NCI-H2107 treated with DMSO at 0.1 percent for 48 hours (cell line): ENCODE measurements around the gene COL23A1.

Experiments used
- DNase-seq: peaks from one replicate; lab custom pipeline; 2025; ENCODE audit not compliant: unreplicated experiment; lab: John Stamatoyannopoulos, UW

Gene COL23A1

DNA sequence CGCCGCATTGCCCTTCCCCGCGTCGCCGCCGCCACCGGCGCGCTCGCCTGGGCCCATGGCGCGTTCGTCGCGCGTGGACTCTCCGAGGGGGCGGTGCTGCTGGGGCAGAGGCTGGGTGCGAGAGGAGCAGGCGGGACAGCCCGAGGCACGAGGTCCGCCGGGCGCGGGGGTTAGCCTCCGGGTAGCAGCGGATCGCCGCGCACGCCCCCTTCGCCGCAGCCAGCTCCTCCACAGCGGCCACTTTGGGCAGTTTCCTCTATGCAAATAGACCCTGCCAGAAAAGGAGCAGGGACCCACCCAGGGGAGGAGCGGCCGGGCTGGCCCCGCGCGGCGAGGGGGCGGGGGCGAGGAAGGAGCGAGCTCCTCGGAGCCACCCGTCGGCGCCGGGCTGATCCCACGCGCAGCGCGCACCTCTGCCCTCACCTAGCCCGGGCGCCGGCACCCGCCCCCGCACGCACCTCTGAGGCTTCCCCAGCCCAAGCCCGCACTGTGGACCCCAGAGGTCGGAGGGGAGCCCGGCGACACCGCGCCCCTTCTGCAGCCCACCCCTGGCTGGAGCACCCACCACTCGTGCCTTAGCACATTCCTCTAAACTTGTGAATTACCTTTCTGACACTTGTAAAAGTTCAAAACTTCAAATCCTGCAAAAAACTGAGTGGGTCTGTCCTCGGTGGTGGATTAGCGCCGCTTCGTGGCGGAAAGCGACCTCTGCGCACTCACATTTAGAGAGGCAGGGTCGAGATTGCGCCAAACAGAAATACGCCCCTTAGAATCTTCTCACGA lies at the start of gene COL23A1:
Gene COL23A1 (minus strand): TSS at position 253 of the 783 bp plus-strand sequence.
- no peak for DNase-seq

DNA sequence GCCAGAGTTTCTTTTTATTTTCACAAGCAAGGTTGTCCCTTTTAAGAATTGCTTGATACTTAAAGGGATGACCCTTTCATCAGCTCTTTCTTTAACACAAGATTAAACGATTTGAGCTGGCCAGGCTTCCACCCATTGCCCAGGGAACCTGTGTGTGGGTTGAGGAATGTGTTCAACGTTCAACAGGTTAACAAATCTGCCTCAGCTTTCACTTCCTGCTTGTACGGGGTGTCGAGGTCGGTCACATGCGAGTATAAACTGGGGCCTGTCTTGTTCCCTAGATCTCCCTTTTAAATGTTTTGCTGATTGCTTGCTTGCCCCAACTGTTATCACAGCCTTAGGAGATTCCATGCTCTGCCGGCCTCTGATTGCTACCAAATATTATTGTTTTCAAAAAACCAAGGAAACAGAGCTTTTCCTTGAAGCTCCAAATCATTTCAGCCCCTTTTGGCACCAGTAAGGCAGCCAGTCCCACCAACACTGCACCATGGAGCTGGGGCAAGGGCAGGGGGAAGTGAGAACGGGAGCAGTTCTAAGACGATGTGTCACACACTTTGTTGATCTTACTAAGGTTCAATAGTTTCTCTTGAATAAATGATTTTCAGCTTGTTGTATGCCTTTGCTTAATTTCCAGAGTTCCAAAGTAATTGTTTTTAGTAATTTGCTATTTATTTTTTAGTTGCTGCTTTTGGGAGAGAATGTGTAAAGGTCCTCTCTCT lies 47.3 kb upstream of the COL23A1 start:
- DNase-seq = no peak

DNA sequence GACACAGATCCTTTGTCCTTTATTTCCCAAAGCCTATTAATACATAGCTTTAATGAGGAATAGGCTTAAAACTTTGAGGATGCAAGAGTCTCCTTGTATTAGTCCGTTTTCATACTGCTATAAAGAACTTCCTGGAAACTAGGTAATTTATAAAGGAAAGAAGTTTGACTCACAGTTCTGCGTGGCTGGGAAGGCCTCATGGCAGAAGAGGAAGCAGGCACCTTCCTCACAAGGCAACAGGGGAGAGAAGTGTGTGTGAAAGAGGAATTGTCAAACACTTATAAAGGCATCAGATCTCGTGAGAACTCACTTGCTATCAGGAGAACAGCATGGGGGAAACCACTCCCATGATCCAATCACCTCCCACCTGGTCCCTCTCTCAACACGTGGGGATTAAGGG lies 42.1 kb upstream of the COL23A1 start:
- no peak for DNase-seq

DNA sequence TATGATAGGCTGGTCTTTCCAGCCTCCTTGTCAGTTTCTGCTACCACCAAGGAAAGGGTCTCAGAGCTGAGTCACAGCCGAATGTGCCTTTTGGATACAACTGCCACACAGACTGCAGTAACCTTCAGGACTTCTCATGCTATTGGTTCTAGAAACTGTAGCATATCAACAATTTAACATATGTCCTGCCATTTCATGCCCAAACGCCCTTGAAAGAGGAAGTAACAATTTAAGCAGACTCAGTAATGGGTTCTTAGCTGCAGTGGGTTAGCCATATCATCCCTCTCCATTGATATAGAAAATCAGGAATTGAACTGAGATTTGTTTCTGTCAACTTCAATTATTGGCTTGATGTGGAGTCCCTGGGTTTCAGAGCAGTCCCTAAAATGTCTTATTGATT lies 40.8 kb upstream of the COL23A1 start:
- no peak for DNase-seq

DNA sequence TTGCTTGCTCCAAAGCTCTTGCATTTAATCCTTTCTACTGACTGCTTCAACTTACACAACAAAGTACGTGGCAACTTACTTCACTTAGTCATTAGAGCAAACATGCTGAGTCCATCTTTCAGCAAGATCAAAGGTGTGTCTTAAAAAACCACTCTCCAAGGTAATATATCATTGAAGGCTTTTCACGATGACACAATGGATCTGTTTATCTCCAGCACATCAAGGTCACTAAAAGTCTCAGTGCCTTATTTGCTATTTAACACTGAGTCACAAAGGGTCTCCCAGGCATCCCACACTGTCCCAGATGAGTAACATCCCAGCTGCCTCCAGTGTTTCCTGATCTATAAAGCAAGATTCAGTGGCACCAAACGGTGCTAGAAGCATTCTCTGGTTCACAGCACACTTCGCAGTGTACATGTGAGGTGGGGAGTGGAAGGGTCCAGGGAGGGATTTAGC lies 40.3 kb upstream of the COL23A1 start:
- no peak for DNase-seq

DNA sequence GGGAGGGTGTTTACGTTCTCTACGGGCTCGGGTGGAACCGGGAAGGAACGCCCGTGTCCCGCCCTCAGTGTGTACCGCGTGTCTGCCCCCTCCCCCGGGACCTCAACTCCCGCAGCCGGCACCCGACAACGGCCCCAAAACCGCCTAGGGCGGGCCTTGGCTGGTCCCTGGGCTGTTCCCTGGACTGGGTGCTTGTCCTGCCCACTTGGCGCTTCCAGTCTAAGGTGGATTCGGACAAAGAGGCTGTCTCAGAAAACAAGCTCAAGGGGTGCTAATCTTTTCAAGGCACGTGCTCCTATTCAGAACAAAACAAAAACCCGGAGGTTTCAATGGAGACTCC lies 37.0 kb upstream of the COL23A1 start:
- no peak for DNase-seq

DNA sequence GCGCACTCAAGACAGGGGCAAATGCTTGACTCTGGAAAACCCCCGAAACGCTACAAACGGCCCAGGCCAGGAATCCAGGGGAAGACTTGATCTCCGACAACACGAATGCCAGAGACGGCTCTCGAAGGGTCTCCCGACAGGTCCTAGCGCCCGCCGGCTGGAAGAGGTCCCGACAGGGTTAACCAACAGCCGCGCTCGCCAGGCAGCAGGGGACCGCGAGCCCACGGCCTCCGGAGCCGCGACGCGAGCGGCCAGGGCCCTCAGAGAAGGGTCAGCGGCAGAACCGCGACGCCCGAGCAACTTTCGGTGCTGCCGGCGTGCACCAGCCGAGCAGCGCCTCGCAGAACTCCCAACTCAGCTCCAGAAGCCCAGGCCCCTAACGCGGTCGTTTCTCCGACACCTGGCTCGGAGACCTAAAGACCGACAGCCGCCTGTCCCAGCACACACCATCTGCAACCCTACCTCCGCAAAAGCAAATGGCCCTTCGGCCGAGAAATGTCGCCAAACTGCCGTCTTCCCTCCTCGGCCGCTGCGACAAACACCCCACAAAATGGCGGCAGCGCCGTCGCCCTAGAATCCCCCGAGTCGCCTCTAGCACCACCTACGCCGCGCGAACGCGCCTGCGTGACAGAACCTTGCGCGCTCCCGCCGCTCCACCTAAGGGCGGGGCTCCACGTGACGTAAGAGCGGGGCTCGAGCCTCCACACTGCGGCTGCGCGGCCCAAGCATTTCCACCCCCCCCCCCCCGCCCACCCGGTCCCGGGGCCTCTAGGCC lies 36.5 kb upstream of the COL23A1 start, which contains the start of gene CLK4:
Gene CLK4 (minus strand): TSS at position 567 of the 775 bp plus-strand sequence. CDS start 3,634 bp downstream, outside the sequence.
- DNase-seq = peak; percentile 49

DNA sequence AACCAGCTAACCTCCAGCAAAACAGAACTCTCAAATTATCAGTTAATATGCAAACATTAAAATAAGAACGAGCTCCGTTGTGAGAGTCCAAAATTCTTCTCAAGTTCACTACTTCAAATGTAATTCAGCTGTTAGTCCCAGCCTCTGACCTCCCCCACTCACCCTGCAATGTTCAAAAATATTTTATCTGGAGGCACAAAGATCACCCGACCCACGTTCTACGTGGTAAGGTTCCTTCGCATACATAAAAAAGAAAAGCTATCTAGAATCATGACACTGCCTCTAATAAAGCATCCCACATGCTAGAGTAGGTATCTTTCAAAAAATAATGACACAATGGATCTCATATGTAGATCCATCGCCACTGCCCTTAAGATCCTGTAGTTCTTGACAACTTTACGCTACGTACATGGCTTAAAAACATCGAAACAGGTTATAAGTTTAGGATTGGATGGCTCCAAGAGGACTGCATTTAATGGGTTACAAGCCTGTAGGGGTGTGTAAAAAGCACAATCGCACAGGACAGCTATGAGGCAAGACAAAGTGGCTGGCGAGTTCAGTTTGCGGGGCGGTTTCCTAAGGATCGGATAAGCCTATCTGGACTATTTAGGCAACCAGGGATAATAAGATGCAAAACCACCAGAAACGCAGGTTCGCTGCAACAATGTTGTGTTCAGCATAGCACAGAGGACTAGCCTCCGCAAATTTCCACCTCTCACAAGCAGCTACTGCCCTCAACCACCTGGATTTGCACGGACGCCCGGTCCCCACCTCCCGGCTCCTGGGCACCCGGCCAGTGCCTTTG lies 35.7 kb upstream of the COL23A1 start:
- no peak for DNase-seq

DNA sequence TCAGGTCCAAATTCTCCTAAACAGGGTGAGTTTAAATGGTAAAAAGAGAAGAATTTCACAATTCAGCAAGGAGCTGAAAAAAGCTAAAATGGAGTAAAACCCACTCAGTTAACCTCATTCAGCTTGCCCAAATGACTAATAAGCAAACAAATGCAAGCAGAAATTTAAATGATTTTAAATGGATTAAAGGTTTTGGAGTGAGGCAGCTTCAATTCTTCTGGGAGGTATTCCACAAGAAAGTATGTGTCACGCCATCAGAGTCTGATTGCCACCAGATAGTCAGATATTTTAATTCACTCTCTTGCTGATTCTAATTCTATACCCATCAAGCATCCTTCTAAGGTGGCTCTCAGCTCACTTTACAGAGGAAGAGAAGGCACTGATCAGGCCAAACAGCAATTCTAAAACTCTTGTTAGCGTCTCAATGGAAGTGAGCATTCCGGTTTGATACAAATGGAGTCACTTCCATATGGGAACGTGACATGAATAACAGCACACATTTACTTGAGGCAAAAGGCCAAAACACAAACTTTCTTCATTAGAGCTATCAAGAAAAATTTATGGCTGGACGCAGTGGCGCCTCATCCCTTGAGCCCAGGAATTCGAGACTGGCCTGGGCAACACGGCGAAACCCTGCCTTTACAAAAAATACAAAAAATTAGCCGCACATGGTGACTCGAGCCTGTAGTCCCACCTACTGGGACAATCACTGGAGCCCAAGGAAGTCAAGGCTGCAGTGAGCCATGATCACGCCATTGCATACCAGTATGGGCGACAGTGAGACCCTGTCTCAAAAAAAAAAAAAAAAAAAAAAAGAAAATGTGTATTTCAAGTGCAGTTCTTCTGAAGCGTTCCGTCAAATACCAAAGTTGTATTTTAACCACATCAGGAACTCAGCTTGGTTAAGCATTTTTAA lies 34.7 kb upstream of the COL23A1 start:
- no peak for DNase-seq

DNA sequence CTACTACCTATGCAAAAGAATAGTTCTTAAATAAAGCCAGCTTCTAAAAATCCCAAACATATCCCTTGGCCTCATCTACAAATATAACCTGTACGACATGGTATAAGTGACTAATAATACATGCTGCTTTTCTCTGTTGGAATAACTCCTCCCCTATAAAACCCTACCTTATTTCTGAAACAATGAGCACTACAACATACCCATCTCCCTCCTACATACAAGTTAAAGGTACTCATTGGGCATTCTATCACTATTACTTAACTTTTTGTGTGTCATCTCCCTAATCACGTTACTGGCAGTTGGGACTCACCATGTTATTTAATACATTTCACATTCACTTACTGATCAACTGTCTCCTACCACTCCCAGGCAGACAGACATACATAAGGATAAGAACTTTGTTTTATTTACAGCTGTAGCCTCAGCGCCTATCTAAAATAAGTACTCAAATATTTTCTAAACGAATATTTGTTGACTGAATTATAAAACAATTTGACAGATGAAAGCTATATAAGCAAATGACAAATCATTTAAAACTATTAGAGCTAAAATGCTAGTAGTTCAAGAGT lies 32.6 kb upstream of the COL23A1 start:
- DNase-seq = no peak

DNA sequence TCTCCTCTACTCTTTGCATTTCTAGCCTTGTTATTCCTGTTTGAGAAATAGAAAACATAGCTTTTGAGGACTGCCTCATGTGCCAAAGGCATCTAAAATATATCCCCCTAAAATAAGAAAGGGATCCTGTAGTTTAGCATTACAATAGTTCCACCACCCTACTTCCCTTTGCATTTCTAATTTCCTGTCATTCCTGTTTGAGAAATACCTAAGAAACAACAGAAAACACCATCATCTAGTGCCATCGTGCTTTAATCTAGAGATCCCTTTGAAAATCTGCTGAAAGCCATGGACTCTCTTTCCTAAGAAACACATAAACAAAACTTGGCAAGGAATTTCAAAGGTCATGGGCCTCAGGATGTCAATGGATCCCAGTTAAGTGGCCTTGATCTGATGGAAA lies 29.2 kb upstream of the COL23A1 start:
- no peak for DNase-seq

DNA sequence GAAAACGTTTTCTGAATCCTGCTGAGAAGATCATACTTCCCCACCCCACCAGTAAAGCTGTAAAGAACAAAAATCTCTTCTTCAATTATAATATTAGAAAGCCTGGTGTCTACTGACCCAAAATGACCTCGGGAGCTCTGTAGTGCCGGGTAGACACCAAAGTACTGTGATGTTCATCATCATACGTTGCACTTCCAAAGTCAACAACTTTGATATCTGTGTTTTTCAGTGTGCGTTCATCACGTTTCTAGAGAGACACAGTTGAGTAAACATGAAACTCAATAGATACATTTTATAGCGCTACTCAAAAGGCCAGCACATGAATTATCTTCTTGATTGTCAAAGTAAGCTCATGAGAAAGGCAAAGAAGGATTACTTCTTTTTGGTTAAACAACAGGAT lies 22.1 kb upstream of the COL23A1 start:
- DNase-seq = no peak

DNA sequence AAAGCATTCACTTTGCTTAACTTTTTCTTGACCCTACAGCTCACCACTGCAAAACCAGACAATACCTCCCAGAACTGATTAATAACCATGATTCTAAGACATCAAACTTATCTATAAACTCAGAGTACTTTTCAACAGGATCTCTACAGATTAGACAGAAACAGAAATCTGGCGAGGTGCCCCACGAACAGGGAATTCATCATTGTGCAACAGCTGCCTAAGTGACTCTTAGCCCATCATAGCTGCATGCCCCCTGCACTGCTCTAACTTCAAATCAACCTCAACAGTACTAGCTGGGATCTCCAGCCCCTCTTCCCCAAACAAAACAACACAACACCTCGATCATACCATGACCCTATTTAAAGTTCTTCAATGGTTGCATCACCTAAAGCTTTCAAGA lies 16.1 kb upstream of the COL23A1 start:
- DNase-seq = no peak

DNA sequence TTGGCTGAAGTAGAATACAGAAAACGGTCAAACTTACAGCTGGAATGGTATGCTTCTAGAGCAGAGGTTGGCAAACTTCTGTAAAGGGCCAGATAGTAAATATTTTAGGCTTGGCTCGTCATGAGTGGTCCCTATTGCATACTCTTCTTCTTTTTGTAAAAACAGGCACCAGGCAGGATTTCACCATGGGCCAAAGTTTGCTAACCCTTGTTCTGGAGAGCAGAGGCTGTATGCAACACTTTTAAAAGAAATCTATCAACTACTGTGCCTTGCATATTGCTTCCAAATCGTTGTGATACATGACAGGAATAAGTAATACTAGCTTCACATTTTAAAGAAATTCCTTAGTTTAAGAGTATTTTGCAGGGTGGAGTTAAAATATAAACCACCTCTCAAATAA lies 15.6 kb upstream of the COL23A1 start:
- no peak for DNase-seq

DNA sequence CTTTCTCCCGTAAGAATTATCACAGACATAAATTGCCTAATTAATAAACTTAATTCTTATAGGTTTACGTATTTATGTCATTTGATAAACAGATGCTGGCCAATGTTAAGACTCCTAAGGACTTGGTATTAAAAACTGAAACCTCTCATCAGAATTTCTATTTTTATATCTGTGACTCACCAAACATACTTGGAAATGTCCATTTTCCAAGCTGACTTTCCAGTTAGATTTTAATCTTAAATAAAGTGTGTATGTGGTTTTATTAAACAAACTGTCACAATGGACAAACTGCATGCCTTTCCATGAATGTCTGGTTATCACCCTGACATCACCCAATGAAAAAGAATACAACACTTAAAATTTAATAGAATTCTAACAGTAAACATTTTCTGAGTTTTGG lies 12.6 kb upstream of the COL23A1 start:
- DNase-seq = no peak

DNA sequence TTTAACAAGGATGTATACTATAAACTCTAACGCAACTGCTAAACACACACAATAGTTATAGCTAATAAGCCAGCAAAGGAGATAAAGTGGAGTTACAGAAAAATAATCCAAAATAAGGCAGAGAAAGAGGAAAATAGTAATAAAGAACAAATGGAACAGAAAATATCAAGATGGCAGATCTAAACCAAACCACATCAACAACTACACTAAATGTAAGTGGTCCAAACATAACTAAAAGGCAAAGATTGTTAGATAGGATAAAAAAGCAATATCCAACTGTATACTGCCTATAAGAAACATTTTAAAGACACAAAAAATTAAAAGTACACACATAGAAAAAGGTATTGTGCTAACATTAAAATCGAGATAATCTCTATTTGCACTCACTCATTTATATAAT lies 5.6 kb upstream of the COL23A1 start:
- DNase-seq = no peak

DNA sequence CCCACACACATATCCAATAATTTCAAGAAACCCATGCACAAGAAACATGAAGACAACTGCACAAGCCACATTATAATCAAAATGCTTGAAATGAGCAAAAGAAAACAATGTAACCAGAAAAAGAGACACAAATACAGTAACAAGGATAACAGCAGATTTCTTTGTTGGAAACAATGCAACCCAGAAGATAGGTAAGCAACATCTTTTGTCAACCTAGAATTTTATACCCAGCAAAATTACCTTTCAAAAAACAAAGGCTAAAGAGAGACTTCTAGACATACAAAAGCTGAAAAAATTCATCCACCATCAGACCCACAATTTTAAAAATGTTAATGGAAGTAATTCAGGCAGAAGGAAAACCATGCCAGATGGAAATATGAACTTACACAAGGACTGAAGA lies 5.0 kb upstream of the COL23A1 start:
- DNase-seq = no peak

DNA sequence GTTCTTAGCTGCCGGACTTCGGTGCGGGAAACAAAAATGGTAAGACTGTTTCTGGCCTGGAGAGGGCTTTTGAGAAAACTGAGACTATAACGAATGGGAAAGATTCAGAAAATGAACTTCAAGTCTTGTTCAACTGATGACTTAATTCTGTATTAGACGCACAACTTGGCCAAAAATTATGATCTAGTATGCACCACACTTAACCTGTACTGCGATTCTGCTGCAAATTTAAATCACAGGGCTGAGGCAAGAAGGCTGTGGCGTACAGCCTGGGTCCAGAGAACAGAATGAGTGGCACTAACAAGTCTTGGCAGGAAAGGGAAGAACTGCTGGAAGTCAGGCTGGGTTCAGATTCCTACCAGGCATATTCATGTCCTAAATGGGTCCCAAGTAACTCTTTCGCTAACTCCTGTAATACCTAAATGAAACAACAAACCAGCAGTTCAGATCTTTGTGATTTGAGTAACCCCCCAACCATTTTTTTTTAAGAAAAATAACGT lies 781 bp upstream of the COL23A1 start:
- DNase-seq = no peak
